Endodermal cell (in vitro differentiated cells): Measurements from ENCODE around the gene CENATAC. TPM values are rescaled to one million over a fixed set of nuclear protein-coding genes. Genes with fewer than 3 reads are reported as not detected.
A peak's percentile ranks its signal among the peaks of the same experiment; 100 is the strongest.
"Not testable (repeated sequence)": the region's sequence is repeated elsewhere in the genome, so short reads cannot be mapped to it uniquely, and the experiment has no call there.

Experiments used
- DNase-seq: peaks from one replicate; pipeline ENCODE4 v3.0.0-alpha.2; 2017
- H3K27ac ChIP-seq: 2 replicates; pipeline ENCODE4 v1.5.1; 2013; ENCODE audit warnings: mild to moderate bottlenecking, low read depth, low read length, moderate library complexity
- H3K27me3 ChIP-seq: 2 replicates; pipeline ENCODE4 v1.6.1; 2013; ENCODE audit warnings: mild to moderate bottlenecking, low read length, moderate library complexity; ENCODE audit not compliant: insufficient read depth, control insufficient read depth, poor library complexity, severe bottlenecking
- H3K36me3 ChIP-seq: 2 replicates; pipeline ENCODE4 v1.7.0; 2013; ENCODE audit warnings: mild to moderate bottlenecking, low read length, moderate library complexity; ENCODE audit not compliant: control insufficient read depth, insufficient read depth
- H3K4me1 ChIP-seq: one replicate; pipeline ENCODE4 v1.7.0; 2013; ENCODE audit warnings: low read length; ENCODE audit not compliant: control insufficient read depth, insufficient read depth
- H3K4me3 ChIP-seq: 2 replicates; pipeline ENCODE4 v1.5.1; 2013; ENCODE audit warnings: mild to moderate bottlenecking, low read length, moderate library complexity
- H3K9ac ChIP-seq: 2 replicates; pipeline ENCODE4 v1.6.1; 2013; ENCODE audit warnings: mild to moderate bottlenecking, low read length, moderate library complexity; ENCODE audit not compliant: poor library complexity, severe bottlenecking; ENCODE audit errors: extremely low read depth
- H3K9me3 ChIP-seq: 2 replicates; pipeline ENCODE4 v1.6.1; 2013; ENCODE audit warnings: mild to moderate bottlenecking, low read length, moderate library complexity; ENCODE audit not compliant: control insufficient read depth
- H3K27ac Mint-ChIP-seq: 2 replicates; pipeline ENCODE4 v1.8.0; 2020; ENCODE audit warnings: mixed read lengths
- H3K27me3 Mint-ChIP-seq: 2 replicates; pipeline ENCODE4 v1.8.0; 2021; ENCODE audit warnings: mild to moderate bottlenecking, mixed read lengths; ENCODE audit not compliant: insufficient read depth
- H3K36me3 Mint-ChIP-seq: 2 replicates; pipeline ENCODE4 v1.8.0; 2020; ENCODE audit warnings: low read depth, mixed read lengths
- H3K4me1 Mint-ChIP-seq: 2 replicates; pipeline ENCODE4 v1.8.0; 2020; ENCODE audit warnings: mixed read lengths
- H3K4me3 Mint-ChIP-seq: 2 replicates; pipeline ENCODE4 v1.8.0; 2020; ENCODE audit warnings: mild to moderate bottlenecking, moderate library complexity, mixed read lengths
- H3K9me3 Mint-ChIP-seq: 2 replicates; pipeline ENCODE4 v1.8.0; 2020; ENCODE audit warnings: mild to moderate bottlenecking, mixed read lengths
- CTCF ChIP-seq: fragments of 200-600 bp; sonication (generic); conservative IDR thresholded peaks from 2 replicates; pipeline ENCODE4 v1.5.0; 2021; ENCODE audit warnings: antibody characterized with exemption, mild to moderate bottlenecking
- WGBS, 2 experiments: methylation state at CpG; one replicate each; pipeline versions ENCODE4 v1.1.5 to v1.1.7; 2013; ENCODE audit warnings: missing lambda C conversion rate in 2 of 2, mixed read lengths in 1 of 2; ENCODE audit not compliant: insufficient coverage in 1 of 2, insufficient read length in 1 of 2; 5-methylcytosine and 5-hydroxymethylcytosine counted together
- total RNA-seq, 2 donors: library from RNA; stranded (reverse); fragmentation: NEBNext Ultra II Directional in 1 of 2; extraction: Animal tissue kit (Norgen Biotek cat#: 25700) in 1 of 2; gene quantifications; 2 replicates in 1 of 2; 3 replicates in 1 of 2; pipeline ENCODE4 v1.2.1, GENCODE V29; 2021

The CENATAC gene
- total RNA-seq, 2 donors from 2014 or later = 38.7 to 43.3 TPM

GRCh38 chr11:118975771-118976709 lies 21.9 kb upstream of the CENATAC start:
- H3K36me3 ChIP-seq = no peaks in the 10 kb centered on the region
- Mint-ChIP-seq H3K4me1 (peaks cover 11% of the 10 kb centered on the region), H3K9me3 (no peaks in the 10 kb centered on the region), H3K27ac (no peak overlapping the region), H3K4me3 (no peak overlapping the region), H3K36me3 (peaks cover 2% of the 10 kb centered on the region), H3K27me3 (peaks cover 13% of the 10 kb centered on the region)
- H3K9me3 ChIP-seq = no peaks in the 10 kb centered on the region
- H3K27ac ChIP-seq = no peak overlapping the region
- no peak overlapping the region for H3K9ac ChIP-seq
- TF ChIP-seq CTCF = no peak
- H3K4me1 ChIP-seq = no peaks in the 10 kb centered on the region
- no peaks in the 10 kb centered on the region for H3K27me3 ChIP-seq
- no peak for DNase-seq
- no peak overlapping the region for H3K4me3 ChIP-seq
- 91 to 96% methylated on average over 10 to 15 of the region's 15 CpGs for WGBS, 2 experiments

GRCh38 chr11:118979434-118979833 lies 18.5 kb upstream of the CENATAC start:
- Mint-ChIP-seq H3K4me3 (no peak overlapping the region), H3K9me3 (no peaks in the 10 kb centered on the region), H3K36me3 (no peaks in the 10 kb centered on the region), H3K27me3 (peaks cover 12% of the 10 kb centered on the region), H3K27ac (no peak overlapping the region), H3K4me1 (peaks cover 11% of the 10 kb centered on the region)
- peak; percentile 55 for DNase-seq
- Histone ChIP-seq H3K4me1 (no peaks in the 10 kb centered on the region), H3K9me3 (no peaks in the 10 kb centered on the region), H3K9ac (no peak overlapping the region), H3K4me3 (no peak overlapping the region), H3K27ac (no peak overlapping the region), H3K27me3 (no peaks in the 10 kb centered on the region), H3K36me3 (no peaks in the 10 kb centered on the region)
- TF ChIP-seq CTCF = peak; percentile 38
- 55 to 72% methylated on average over 5 to 9 of the region's 9 CpGs for WGBS, 2 experiments

GRCh38 chr11:118980191-118980881 lies 17.6 kb upstream of the CENATAC start:
- Histone ChIP-seq H3K4me1 (no peaks in the 10 kb centered on the region), H3K27ac (no peak overlapping the region), H3K9me3 (no peaks in the 10 kb centered on the region), H3K4me3 (no peak overlapping the region), H3K9ac (no peak overlapping the region), H3K27me3 (no peaks in the 10 kb centered on the region), H3K36me3 (no peaks in the 10 kb centered on the region)
- 63 to 70% methylated on average over 14 to 21 of the region's 21 CpGs for WGBS, 2 experiments
- H3K27me3 Mint-ChIP-seq = peaks cover 7% of the 10 kb centered on the region
- no peaks in the 10 kb centered on the region for H3K36me3 Mint-ChIP-seq
- H3K27ac Mint-ChIP-seq = no peak overlapping the region
- TF ChIP-seq CTCF = no peak
- peak overlapping the region; percentile 34 for H3K4me3 Mint-ChIP-seq
- no peaks in the 10 kb centered on the region for H3K9me3 Mint-ChIP-seq
- peaks cover 8% of the 10 kb centered on the region for H3K4me1 Mint-ChIP-seq
- peak; percentile 79 for DNase-seq

GRCh38 chr11:118984337-118984736 lies 13.6 kb upstream of the CENATAC start:
- 80 to 86% methylated on average over 8 of the region's 8 CpGs for WGBS, 2 experiments
- H3K4me3 ChIP-seq, H3K27me3 Mint-ChIP-seq, H3K9me3 Mint-ChIP-seq, H3K27ac Mint-ChIP-seq, H3K27me3 ChIP-seq, DNase-seq, H3K27ac ChIP-seq, H3K4me1 Mint-ChIP-seq, H3K4me1 ChIP-seq, H3K9ac ChIP-seq, H3K4me3 Mint-ChIP-seq, H3K36me3 ChIP-seq, H3K36me3 Mint-ChIP-seq, H3K9me3 ChIP-seq: not testable (repeated sequence)
